Erythroblast (primary cell): ENCODE results near the gene KCNN2.

Experiments
- GATA1 ChIP-seq: IDR thresholded peaks from 2 replicates; pipeline ENCODE4 v1.6.1; 2011; ENCODE audit warnings: low read depth, mild to moderate bottlenecking, control low read depth, low read length, moderate library complexity
- POLR2A ChIP-seq: IDR thresholded peaks from 2 replicates; pipeline ENCODE4 v1.6.1; 2011; ENCODE audit warnings: mild to moderate bottlenecking, low read length

- TF ChIP-seq POLR2A, result no peak
- no peak for TF ChIP-seq GATA1
Measured at GRCh38 chr5:114402206-114402605, 40.3 kb downstream of the KCNN2 start.
